Measurements from ENCODE around the gene DTNB. TPM values are rescaled to one million over a fixed set of nuclear protein-coding genes. Genes with fewer than 3 reads are reported as not detected.

The DTNB gene
- total RNA-seq, 4 donors from 2014 or later, result 12.4 to 28.8 (median 14.9) TPM

GRCh38 chr2:25387876-25388449, 285.4 kb downstream of the DTNB start:
- intact Hi-C loops (cut with DNase I; ENCODE audit: low total_unique reads), result no loop called here
- Histone ChIP-seq H3K9me3 (no peaks in the 10 kb centered on the region), H3K4me3 (no peak overlapping the region), H3K36me3 (no peaks in the 10 kb centered on the region), H3K27me3 (no peaks in the 10 kb centered on the region), H3K4me1 (no peaks in the 10 kb centered on the region), H3K27ac (no peak overlapping the region)
- TF ChIP-seq CTCF (IDR thresholded peaks at IDR 0.05) (no peak), POLR2A (IDR thresholded peaks at IDR 0.05) (no peak)
- DNase-seq, result no peak

- no peak for DNase-seq
- no peaks in the 10 kb centered on the region for H3K36me3 ChIP-seq
- H3K27me3 ChIP-seq, result no peaks in the 10 kb centered on the region
- no peak overlapping the region for H3K4me3 ChIP-seq
- intact Hi-C loops (cut with DNase I; ENCODE audit: low total_unique reads), result no loop called here
- no peak overlapping the region for H3K27ac ChIP-seq
- no peaks in the 10 kb centered on the region for H3K9me3 ChIP-seq
- no peak for TF ChIP-seq CTCF (IDR thresholded peaks at IDR 0.05)
- TF ChIP-seq POLR2A (IDR thresholded peaks at IDR 0.05), result no peak
- no peaks in the 10 kb centered on the region for H3K4me1 ChIP-seq
Measured at GRCh38 chr2:25386971-25387875, 286.2 kb downstream of the DTNB start.

GRCh38 chr2:25385910-25386309, 287.5 kb downstream of the DTNB start:
- Histone ChIP-seq H3K27ac (no peak overlapping the region), H3K9me3 (no peaks in the 10 kb centered on the region), H3K4me1 (no peaks in the 10 kb centered on the region), H3K36me3 (no peaks in the 10 kb centered on the region), H3K4me3 (no peak overlapping the region), H3K27me3 (no peaks in the 10 kb centered on the region)
- DNase-seq, result no peak
- intact Hi-C loops (cut with DNase I; ENCODE audit: low total_unique reads), result no loop called here
- TF ChIP-seq POLR2A (IDR thresholded peaks at IDR 0.05) (no peak), CTCF (IDR thresholded peaks at IDR 0.05) (no peak)

- Histone ChIP-seq H3K36me3 (no peaks in the 10 kb centered on the region), H3K9me3 (no peaks in the 10 kb centered on the region), H3K4me3 (no peak overlapping the region), H3K4me1 (no peaks in the 10 kb centered on the region), H3K27me3 (no peaks in the 10 kb centered on the region), H3K27ac (no peak overlapping the region)
- no peak for DNase-seq
- intact Hi-C loops (cut with DNase I; ENCODE audit: low total_unique reads), result no loop called here
- TF ChIP-seq POLR2A (IDR thresholded peaks at IDR 0.05) (no peak), CTCF (IDR thresholded peaks at IDR 0.05) (no peak)
Measured at GRCh38 chr2:25383806-25384205, 289.6 kb downstream of the DTNB start.

GRCh38 chr2:25381502-25381901, 291.9 kb downstream of the DTNB start:
- intact Hi-C loops (cut with DNase I; ENCODE audit: low total_unique reads), result no loop called here

More at GRCh38 chr2:25381502-25381901, 291.9 kb downstream of the DTNB start:
- no peak for TF ChIP-seq POLR2A (IDR thresholded peaks at IDR 0.05)
- Histone ChIP-seq H3K27me3 (no peaks in the 10 kb centered on the region), H3K36me3 (no peaks in the 10 kb centered on the region), H3K4me3 (no peak overlapping the region), H3K9me3 (no peaks in the 10 kb centered on the region), H3K27ac (no peak overlapping the region), H3K4me1 (peaks cover 0 to 2% of the 10 kb centered on the region in 2 donors)
- no peak for DNase-seq

All from uterus (tissue), 4 donors.